ENCODE data around the gene PPP1R1C. TPM values are rescaled to one million over a fixed set of nuclear protein-coding genes. Genes with fewer than 3 reads are reported as not detected.

Gene PPP1R1C
- total RNA-seq, 3 donors from 2014 or later (not counting 1 experiment from before 2014, with no cell fraction given) = not detected

- H3K9me3 ChIP-seq (ENCODE audit: control insufficient read depth, insufficient read depth, low read length) = no peaks in the 10 kb centered on the region
- H3K36me3 ChIP-seq (ENCODE audit: control insufficient read depth, insufficient read depth, low read length) = no peaks in the 10 kb centered on the region
- H3K4me3 ChIP-seq (ENCODE audit: low read length) = no peak overlapping the region
- no peaks in the 10 kb centered on the region for H3K27me3 ChIP-seq (ENCODE audit: control insufficient read depth, insufficient read depth, low read length)
- TF ChIP-seq, protein P1, sequence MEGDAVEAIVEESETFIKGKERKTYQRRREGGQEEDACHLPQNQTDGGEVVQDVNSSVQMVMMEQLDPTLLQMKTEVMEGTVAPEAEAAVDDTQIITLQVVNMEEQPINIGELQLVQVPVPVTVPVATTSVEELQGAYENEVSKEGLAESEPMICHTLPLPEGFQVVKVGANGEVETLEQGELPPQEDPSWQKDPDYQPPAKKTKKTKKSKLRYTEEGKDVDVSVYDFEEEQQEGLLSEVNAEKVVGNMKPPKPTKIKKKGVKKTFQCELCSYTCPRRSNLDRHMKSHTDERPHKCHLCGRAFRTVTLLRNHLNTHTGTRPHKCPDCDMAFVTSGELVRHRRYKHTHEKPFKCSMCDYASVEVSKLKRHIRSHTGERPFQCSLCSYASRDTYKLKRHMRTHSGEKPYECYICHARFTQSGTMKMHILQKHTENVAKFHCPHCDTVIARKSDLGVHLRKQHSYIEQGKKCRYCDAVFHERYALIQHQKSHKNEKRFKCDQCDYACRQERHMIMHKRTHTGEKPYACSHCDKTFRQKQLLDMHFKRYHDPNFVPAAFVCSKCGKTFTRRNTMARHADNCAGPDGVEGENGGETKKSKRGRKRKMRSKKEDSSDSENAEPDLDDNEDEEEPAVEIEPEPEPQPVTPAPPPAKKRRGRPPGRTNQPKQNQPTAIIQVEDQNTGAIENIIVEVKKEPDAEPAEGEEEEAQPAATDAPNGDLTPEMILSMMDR (IDR thresholded peaks at IDR 0.05) = no peak
- intact Hi-C loops (cut with micrococcal nuclease) = no loop called here
- H3K27ac ChIP-seq (ENCODE audit: low read length) = no peak overlapping the region
- Mint-ChIP-seq H3K4me3 (no peak overlapping the region), H3K36me3 (no peaks in the 10 kb centered on the region), H3K27me3 (ENCODE audit: low read depth in 2 of 2) (no peaks in the 10 kb centered on the region), H3K4me1 (no peaks in the 10 kb centered on the region), H3K9me3 (peaks cover 0 to 2% of the 10 kb centered on the region in 2 donors), H3K27ac (no peak overlapping the region)
- no peaks in the 10 kb centered on the region for H3K4me1 ChIP-seq (ENCODE audit: control insufficient read depth, insufficient read depth, low read length)
- 57% methylated on average over 1 of the region's 1 CpG for WGBS (ENCODE audit: insufficient coverage)
- DNase-seq (no peak), ATAC-seq (no peak)
These were observed 124.7 kb downstream of the PPP1R1C start for GRCh38 chr2:182110347-182110746.

DNA sequence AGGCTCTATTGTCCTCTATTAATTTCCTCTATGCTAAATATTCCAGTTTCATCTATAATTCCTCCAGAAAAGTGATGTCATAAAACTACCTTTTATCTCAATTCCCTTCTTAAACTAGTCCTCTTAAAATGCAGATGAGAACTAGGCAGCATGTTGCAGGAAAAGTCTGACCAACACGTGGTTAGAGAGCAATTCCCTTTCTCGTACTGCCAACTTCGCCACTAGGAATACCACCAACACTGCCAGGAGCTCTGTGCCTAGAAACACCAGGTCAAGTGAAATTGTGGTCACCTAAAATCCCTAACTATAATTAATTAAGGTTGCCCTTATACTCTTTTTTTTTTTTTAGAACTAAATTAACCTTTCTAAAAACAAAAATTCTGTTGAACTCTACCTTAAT, 127.7 kb downstream of the PPP1R1C start:
- Histone ChIP-seq H3K4me3 (ENCODE audit: low read length) (no peak overlapping the region), H3K27me3 (ENCODE audit: control insufficient read depth, insufficient read depth, low read length) (no peaks in the 10 kb centered on the region), H3K4me1 (ENCODE audit: control insufficient read depth, insufficient read depth, low read length) (no peaks in the 10 kb centered on the region), H3K36me3 (ENCODE audit: control insufficient read depth, insufficient read depth, low read length) (no peaks in the 10 kb centered on the region), H3K27ac (ENCODE audit: low read length) (no peak overlapping the region), H3K9me3 (ENCODE audit: control insufficient read depth, insufficient read depth, low read length) (no peaks in the 10 kb centered on the region)
- Mint-ChIP-seq H3K36me3 (no peaks in the 10 kb centered on the region), H3K27me3 (ENCODE audit: low read depth in 2 of 2) (no peaks in the 10 kb centered on the region), H3K4me3 (no peak overlapping the region), H3K27ac (no peak overlapping the region), H3K9me3 (peaks cover 0 to 4% of the 10 kb centered on the region in 2 donors), H3K4me1 (no peaks in the 10 kb centered on the region)
- ATAC-seq (no peak), DNase-seq (no peak)
- 76% methylated on average over 3 of the region's 3 CpGs for WGBS (ENCODE audit: insufficient coverage)
- intact Hi-C loops (cut with micrococcal nuclease) = no loop called here
- TF ChIP-seq, protein P1 (IDR thresholded peaks at IDR 0.05) = no peak

GRCh38 chr2:182115258-182115657, 129.6 kb downstream of the PPP1R1C start:
- Histone ChIP-seq H3K36me3 (ENCODE audit: control insufficient read depth, insufficient read depth, low read length) (no peaks in the 10 kb centered on the region), H3K4me1 (ENCODE audit: control insufficient read depth, insufficient read depth, low read length) (no peaks in the 10 kb centered on the region), H3K27me3 (ENCODE audit: control insufficient read depth, insufficient read depth, low read length) (no peaks in the 10 kb centered on the region), H3K27ac (ENCODE audit: low read length) (no peak overlapping the region), H3K4me3 (ENCODE audit: low read length) (no peak overlapping the region), H3K9me3 (ENCODE audit: control insufficient read depth, insufficient read depth, low read length) (no peaks in the 10 kb centered on the region)
- Mint-ChIP-seq H3K4me1 (no peaks in the 10 kb centered on the region), H3K36me3 (no peaks in the 10 kb centered on the region), H3K9me3 (peaks cover 0 to 4% of the 10 kb centered on the region in 2 donors), H3K27ac (no peak overlapping the region), H3K4me3 (no peak overlapping the region), H3K27me3 (ENCODE audit: low read depth in 2 of 2) (no peaks in the 10 kb centered on the region)
- DNase-seq (no peak), ATAC-seq (no peak)
- TF ChIP-seq, protein P1 (IDR thresholded peaks at IDR 0.05) = no peak
- intact Hi-C loops (cut with micrococcal nuclease) = no loop called here

DNA sequence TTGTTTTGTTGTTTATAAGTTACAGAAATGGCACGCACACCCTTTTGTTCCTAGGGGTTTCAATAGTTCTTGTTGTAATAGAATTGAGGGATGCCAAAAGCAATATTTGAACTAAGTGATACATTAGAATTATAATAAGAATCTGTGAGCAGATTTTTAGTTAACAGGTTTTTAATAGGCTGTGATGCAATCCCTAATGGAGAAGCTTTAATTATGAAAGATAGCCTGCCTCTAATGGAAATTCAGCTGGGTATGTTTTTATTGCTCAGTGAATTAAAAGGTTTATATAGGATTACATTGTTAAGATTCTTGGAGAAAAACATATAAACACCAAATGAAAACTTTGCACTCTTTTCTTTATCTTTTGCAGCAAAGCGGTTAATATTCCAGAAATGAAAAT, 131.1 kb downstream of the PPP1R1C start:
- no peaks in the 10 kb centered on the region for H3K36me3 ChIP-seq (ENCODE audit: control insufficient read depth, insufficient read depth, low read length)
- no peaks in the 10 kb centered on the region for H3K9me3 ChIP-seq (ENCODE audit: control insufficient read depth, insufficient read depth, low read length)
- Mint-ChIP-seq H3K27me3 (ENCODE audit: low read depth in 2 of 2) (no peaks in the 10 kb centered on the region), H3K9me3 (peaks cover 3 to 4% of the 10 kb centered on the region in 2 donors), H3K4me1 (no peaks in the 10 kb centered on the region), H3K36me3 (no peaks in the 10 kb centered on the region), H3K4me3 (no peak overlapping the region), H3K27ac (no peak overlapping the region)
- H3K4me3 ChIP-seq (ENCODE audit: low read length) = no peak overlapping the region
- intact Hi-C loops (cut with micrococcal nuclease) = no loop called here
- H3K27ac ChIP-seq (ENCODE audit: low read length) = no peak overlapping the region
- TF ChIP-seq, protein P1 (IDR thresholded peaks at IDR 0.05) = no peak
- H3K4me1 ChIP-seq (ENCODE audit: control insufficient read depth, insufficient read depth, low read length) = no peaks in the 10 kb centered on the region
- no peaks in the 10 kb centered on the region for H3K27me3 ChIP-seq (ENCODE audit: control insufficient read depth, insufficient read depth, low read length)
- no peak for DNase-seq
- WGBS (ENCODE audit: insufficient coverage) = 100% methylated on average over 2 of the region's 2 CpGs
- ATAC-seq = no peak

Measured in natural killer cell (primary cell).